Glutamatergic neuron (in vitro differentiated cells): ENCODE results near the gene HTRA2. TPM values are rescaled to one million over a fixed set of nuclear protein-coding genes. Genes with fewer than 3 reads are reported as not detected.

Experiments used
- DNase-seq: peaks from one replicate; pipeline ENCODE4 v3.0.0; 2022
- H3K27ac Mint-ChIP-seq: one replicate; pipeline ENCODE4 v1.8.0; 2020; ENCODE audit warnings: mild to moderate bottlenecking, mixed read lengths, inconsistent platforms; ENCODE audit not compliant: unreplicated experiment
- H3K27me3 Mint-ChIP-seq: one replicate; pipeline ENCODE4 v1.8.0; 2020; ENCODE audit warnings: mild to moderate bottlenecking, moderate library complexity, mixed read lengths, inconsistent platforms; ENCODE audit not compliant: unreplicated experiment
- H3K36me3 Mint-ChIP-seq: one replicate; pipeline ENCODE4 v1.8.0; 2020; ENCODE audit warnings: mild to moderate bottlenecking, mixed read lengths, inconsistent platforms; ENCODE audit not compliant: unreplicated experiment
- H3K4me1 Mint-ChIP-seq: one replicate; pipeline ENCODE4 v1.8.0; 2020; ENCODE audit warnings: mild to moderate bottlenecking, low read depth, mixed read lengths, inconsistent platforms; ENCODE audit not compliant: unreplicated experiment
- H3K4me3 Mint-ChIP-seq: one replicate; pipeline ENCODE4 v1.8.0; 2020; ENCODE audit warnings: mild to moderate bottlenecking, mixed read lengths, inconsistent platforms; ENCODE audit not compliant: unreplicated experiment
- H3K9me3 Mint-ChIP-seq: one replicate; pipeline ENCODE4 v1.8.0; 2020; ENCODE audit warnings: mild to moderate bottlenecking, moderate library complexity, mixed read lengths, inconsistent platforms; ENCODE audit not compliant: unreplicated experiment
- total RNA-seq: library from RNA; stranded (reverse); fragmentation: NEBNext Ultra II Directional; extraction: Animal tissue kit (Norgen Biotek cat#: 25700); gene quantifications from one replicate; pipeline ENCODE4 v1.2.1, GENCODE V29; 2021; ENCODE audit not compliant: unreplicated experiment
- TF ChIP-seq, protein P1 (sequence below): fragments of 200-600 bp; sonication (generic); IDR thresholded peaks from one replicate; pipeline ENCODE4 v1.5.0; 2021; ENCODE audit not compliant: partially characterized antibody, unreplicated experiment

HTRA2 gene
- total RNA-seq, 1 donor from 2014 or later: 46.7 TPM

DNA sequence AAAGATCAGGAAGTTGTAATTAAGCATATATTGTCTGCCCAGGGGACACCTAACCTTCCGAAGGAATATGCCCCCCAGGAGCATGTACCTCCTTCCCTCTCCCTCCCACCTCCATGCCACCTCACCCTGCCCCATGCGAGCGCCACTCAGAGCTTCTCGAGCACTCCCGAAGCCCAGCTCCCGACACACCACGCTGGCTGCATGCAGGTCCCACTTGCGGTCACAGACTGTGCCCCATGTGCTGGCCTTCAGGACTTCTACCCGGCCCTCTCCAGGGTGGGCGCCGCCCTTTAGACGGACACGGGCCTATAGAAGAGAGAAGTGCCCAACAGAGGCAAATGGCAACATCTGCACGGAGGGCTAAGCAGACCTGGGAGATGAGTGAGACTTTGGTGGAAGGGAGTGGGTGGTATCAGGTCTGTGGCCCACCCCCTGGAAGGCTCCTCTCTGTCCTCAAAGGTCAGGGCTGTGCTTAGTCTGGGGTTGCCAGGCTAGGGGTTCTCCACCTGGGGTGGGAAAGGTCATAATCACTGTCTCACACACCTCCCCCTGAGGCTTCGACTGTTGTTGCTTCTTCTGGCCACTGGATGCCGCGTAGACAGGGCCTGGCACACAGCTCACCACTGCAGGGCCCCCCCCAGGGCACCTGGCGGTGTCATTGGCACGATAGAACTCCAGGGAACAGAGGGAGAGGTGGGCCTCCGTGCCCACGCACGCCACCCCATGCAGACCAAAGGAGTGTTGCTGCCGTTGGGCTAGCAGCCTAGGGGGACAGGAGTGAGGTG is 6.6 kb downstream of the HTRA2 start:
- TF ChIP-seq, protein P1, sequence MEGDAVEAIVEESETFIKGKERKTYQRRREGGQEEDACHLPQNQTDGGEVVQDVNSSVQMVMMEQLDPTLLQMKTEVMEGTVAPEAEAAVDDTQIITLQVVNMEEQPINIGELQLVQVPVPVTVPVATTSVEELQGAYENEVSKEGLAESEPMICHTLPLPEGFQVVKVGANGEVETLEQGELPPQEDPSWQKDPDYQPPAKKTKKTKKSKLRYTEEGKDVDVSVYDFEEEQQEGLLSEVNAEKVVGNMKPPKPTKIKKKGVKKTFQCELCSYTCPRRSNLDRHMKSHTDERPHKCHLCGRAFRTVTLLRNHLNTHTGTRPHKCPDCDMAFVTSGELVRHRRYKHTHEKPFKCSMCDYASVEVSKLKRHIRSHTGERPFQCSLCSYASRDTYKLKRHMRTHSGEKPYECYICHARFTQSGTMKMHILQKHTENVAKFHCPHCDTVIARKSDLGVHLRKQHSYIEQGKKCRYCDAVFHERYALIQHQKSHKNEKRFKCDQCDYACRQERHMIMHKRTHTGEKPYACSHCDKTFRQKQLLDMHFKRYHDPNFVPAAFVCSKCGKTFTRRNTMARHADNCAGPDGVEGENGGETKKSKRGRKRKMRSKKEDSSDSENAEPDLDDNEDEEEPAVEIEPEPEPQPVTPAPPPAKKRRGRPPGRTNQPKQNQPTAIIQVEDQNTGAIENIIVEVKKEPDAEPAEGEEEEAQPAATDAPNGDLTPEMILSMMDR: no peak
- peaks cover 7% of the 10 kb centered on the region for H3K27me3 Mint-ChIP-seq
- peaks cover 15% of the 10 kb centered on the region for H3K4me1 Mint-ChIP-seq
- H3K9me3 Mint-ChIP-seq: peaks cover 11% of the 10 kb centered on the region
- no peak for DNase-seq
- H3K27ac Mint-ChIP-seq: no peak overlapping the region
- H3K36me3 Mint-ChIP-seq: peaks cover 5% of the 10 kb centered on the region
- H3K4me3 Mint-ChIP-seq: no peak overlapping the region

DNA sequence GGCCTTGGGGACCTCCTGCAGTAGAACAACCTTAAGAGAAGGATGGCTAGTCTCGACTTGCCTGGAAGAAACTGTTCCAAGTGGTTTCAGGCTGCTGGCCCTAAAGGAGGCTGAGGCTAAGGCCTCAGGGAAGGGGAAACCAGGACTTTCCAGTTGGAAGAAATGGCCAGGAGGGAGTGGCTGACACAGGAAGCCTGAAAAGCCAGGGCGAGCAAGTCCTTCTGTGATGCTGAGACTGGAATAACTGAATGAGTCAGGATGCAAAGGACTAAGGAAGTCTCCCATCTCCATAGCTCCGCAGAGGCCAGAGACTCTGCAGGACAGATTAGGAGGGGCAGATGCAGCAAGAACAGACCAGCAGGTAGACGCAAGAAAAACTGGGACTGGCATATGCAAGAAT is 7.4 kb downstream of the HTRA2 start:
- no peak overlapping the region for H3K4me3 Mint-ChIP-seq
- no peak overlapping the region for H3K27ac Mint-ChIP-seq

DNA sequence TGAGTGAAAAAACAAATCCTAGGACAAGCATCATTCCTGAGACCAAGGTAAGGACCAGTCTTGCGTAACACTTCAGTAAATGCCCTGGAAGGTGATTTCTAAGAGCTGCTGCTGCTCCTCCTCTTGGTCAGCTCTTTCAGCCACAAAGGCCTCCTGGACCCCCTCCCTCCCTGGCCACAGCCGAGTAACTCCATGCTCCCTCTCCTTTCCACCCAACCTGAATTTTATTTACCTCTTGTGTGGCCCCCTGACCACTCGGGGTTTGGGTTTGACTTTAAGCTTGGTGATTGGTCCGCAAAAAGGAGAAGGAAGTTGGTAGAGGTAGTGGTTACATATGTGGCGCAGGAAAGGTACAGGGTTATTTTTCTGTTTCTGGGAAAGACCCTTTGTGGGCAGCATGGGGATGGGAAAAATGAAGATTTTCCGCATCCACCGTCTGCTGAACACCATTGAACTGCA is 9.2 kb downstream of the HTRA2 start:
- Mint-ChIP-seq H3K27ac (no peak overlapping the region), H3K27me3 (peaks cover 2% of the 10 kb centered on the region), H3K4me1 (no peaks in the 10 kb centered on the region), H3K9me3 (peaks cover 6% of the 10 kb centered on the region), H3K36me3 (peaks cover 11% of the 10 kb centered on the region), H3K4me3 (no peak overlapping the region)
- TF ChIP-seq, protein P1: no peak
- DNase-seq: no peak

More for the DNA sequence above, 7.4 kb downstream of the HTRA2 start:
- Mint-ChIP-seq H3K27me3 (peaks cover 7% of the 10 kb centered on the region), H3K9me3 (peaks cover 8% of the 10 kb centered on the region), H3K36me3 (peaks cover 5% of the 10 kb centered on the region), H3K4me1 (peaks cover 7% of the 10 kb centered on the region)
- no peak for DNase-seq
- TF ChIP-seq, protein P1: no peak

DNA sequence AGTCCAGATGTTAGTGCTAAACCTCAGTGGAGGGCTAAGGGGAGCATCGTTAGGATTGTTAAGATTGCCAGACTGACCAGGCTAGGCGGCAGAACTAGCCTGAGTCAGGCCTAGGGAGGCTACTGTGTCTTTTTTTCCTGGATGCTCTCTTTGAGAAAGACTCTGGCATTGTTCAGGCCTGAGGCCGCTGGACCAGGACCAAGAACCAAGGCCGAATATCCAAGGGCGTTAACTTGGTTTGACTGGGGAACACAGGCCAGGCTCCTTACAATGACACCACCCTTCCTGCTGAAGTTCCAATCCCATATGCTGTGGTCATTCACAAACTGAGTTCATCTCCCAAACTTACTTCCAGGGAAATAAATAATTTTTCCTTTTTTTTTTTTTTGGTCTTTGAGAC is 10.6 kb downstream of the HTRA2 start:
- Mint-ChIP-seq H3K36me3 (peaks cover 11% of the 10 kb centered on the region), H3K9me3 (peaks cover 5% of the 10 kb centered on the region), H3K27ac (no peak overlapping the region), H3K27me3 (peaks cover 3% of the 10 kb centered on the region), H3K4me1 (no peaks in the 10 kb centered on the region), H3K4me3 (no peak overlapping the region)
- DNase-seq: no peak
- TF ChIP-seq, protein P1: no peak

DNA sequence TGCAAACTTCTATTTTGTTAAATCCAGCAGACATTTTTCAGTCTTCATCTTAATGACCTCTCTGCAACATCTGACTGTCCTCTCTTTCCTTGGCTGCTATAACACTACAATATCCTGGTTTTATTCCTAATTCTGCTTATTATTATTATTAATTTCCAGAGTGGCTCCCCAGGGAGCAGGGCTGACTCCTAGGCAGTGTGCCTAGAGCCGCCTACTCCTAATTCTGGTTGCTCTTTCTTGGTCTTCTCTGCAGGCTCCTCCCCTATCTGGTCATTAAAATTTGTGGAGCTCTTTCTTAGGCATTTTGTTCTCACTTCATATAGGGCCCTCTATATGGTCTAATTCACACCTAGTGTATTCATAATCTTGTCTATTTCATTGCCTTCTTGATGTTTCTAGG is 13.2 kb downstream of the HTRA2 start:
- TF ChIP-seq, protein P1: no peak
- DNase-seq: no peak
- H3K4me1 Mint-ChIP-seq: peaks cover 8% of the 10 kb centered on the region
- H3K27me3 Mint-ChIP-seq: peaks cover 4% of the 10 kb centered on the region
- H3K36me3 Mint-ChIP-seq: peaks cover 11% of the 10 kb centered on the region
- no peak overlapping the region for H3K4me3 Mint-ChIP-seq
- H3K9me3 Mint-ChIP-seq: peaks cover 7% of the 10 kb centered on the region
- H3K27ac Mint-ChIP-seq: no peak overlapping the region
